Cardiac fibroblast (primary cell): ENCODE data around the gene CLN5.

ENCODE experiments used
- DNase-seq, 2 donors: peaks; one replicate each; pipeline versions ENCODE4 v3.0.0 to v3.0.0-alpha.2; 2010; ENCODE audit warnings: low read depth in 2 of 2
- H3K4me3 ChIP-seq, 2 donors: replicated peaks in 1 of 2; 1 replicate in 1 of 2; 2 replicates in 1 of 2; pipeline ENCODE4 v1.5.1; 2011; ENCODE audit warnings: low read depth in 2 of 2, low read length in 2 of 2, mild to moderate bottlenecking in 2 of 2, moderate library complexity in 1 of 2
- CTCF ChIP-seq: IDR thresholded peaks from one replicate; pipeline ENCODE4 v1.5.1; 2011; ENCODE audit warnings: low read depth, mild to moderate bottlenecking, low read length, inconsistent platforms

Gene CLN5

GRCh38 chr13:77016251-77016812, 24.5 kb downstream of the CLN5 start:
- no peak for TF ChIP-seq CTCF
- H3K4me3 ChIP-seq, result no peak overlapping the region
- no peak for DNase-seq

GRCh38 chr13:77016888-77017623, 25.2 kb downstream of the CLN5 start:
- no peak for TF ChIP-seq CTCF
- peak in 1 of 2 donors; percentile 35 for DNase-seq
- no peak overlapping the region for H3K4me3 ChIP-seq

GRCh38 chr13:77019756-77020155, 27.9 kb downstream of the CLN5 start:
- no peak overlapping the region for H3K4me3 ChIP-seq
- DNase-seq, result no peak
- no peak for TF ChIP-seq CTCF

- TF ChIP-seq CTCF, result no peak
- peak; percentile 45 to 69 for DNase-seq
- H3K4me3 ChIP-seq, result no peak overlapping the region
These were observed 30.5 kb downstream of the CLN5 start for GRCh38 chr13:77022341-77022740.

- no peak for TF ChIP-seq CTCF
- DNase-seq, result peak; percentile 72 to 75
- peak overlapping the region; percentile 73 to 80 for H3K4me3 ChIP-seq
These were observed 34.5 kb downstream of the CLN5 start for GRCh38 chr13:77026255-77026860.

- TF ChIP-seq CTCF, result no peak
- DNase-seq, result peak; percentile 93 to 96
- H3K4me3 ChIP-seq, result peak within 1 kb of the TSS; percentile 73 to 80
These were observed 35.2 kb downstream of the CLN5 start, which contains the start of gene FBXL3 for GRCh38 chr13:77026861-77027621. TSS of gene FBXL3 (minus strand) at chr13:77027159. CDS start at chr13:77021860, 5,299 bp downstream.
